HepG2 (cell line): ENCODE data around the gene PPP2R2C. TPM values are rescaled to one million over a fixed set of nuclear protein-coding genes. Genes with fewer than 3 reads are reported as not detected.
A peak's percentile ranks its signal among the peaks of the same experiment; 100 is the strongest.

ENCODE experiments used
- ATAC-seq: fragments of 200-7000 bp; cut with Tn5 transposase; 3 replicates; pipeline ENCODE4 v1.9.1; 2020; ENCODE audit warnings: mild to moderate bottlenecking, moderate library complexity
- BruUV-seq: library from RNA; stranded (reverse); fragments of 400-500 nt; replicated peaks from 2 replicates; lab custom pipeline; 2021; lab: Mats Ljungman, UMichigan
- CTCF ChIA-PET: fragments of 300-600 bp; formaldehyde crosslinking; extraction: SDS; loops from one replicate; lab custom pipeline; 2021; ENCODE audit warnings: low total read pairs, inconsistent platforms, low intra/inter-chr PET ratio; lab: Yijun Ruan, JAX
- POLR2A ChIA-PET: fragments of 350-600 bp; sonication (Branson Sonifier 250); formaldehyde crosslinking; loops from one replicate; lab custom pipeline; 2020; ENCODE audit warnings: antibody characterized with exemption, inconsistent platforms; lab: Yijun Ruan, JAX
- DNase-seq: peaks from one replicate; pipeline ENCODE4 v3.0.0-alpha.2; 2015; ENCODE audit warnings: low spot score
- FAIRE-seq: peaks from 3 replicates; lab custom pipeline; 2011; peaks lifted over from hg19 to GRCh38; lab: Jason Lieb, UNC
- H2AFZ ChIP-seq: one replicate; pipeline ENCODE4 v1.6.1; 2011; ENCODE audit warnings: low read length, inconsistent platforms
- H3K27ac ChIP-seq: fragments of 300-600 bp; 3 replicates; pipeline ENCODE4 v1.8.0; 2011; ENCODE audit warnings: mixed run types, mild to moderate bottlenecking, mixed read lengths, low read length, inconsistent platforms; ENCODE audit not compliant: insufficient read depth; ENCODE audit errors: extremely low read length
- H3K27me3 ChIP-seq, 2 experiments: fragments of 200-600 bp in 1 of 2; 2 replicates in 1 of 2; 3 replicates in 1 of 2; pipeline versions ENCODE4 v1.6.0 to v1.8.0; 2011; ENCODE audit warnings: low read length in 2 of 2, mild to moderate bottlenecking in 2 of 2, moderate library complexity in 2 of 2, inconsistent platforms in 1 of 2; ENCODE audit not compliant: insufficient read depth in 2 of 2, control insufficient read depth in 1 of 2
- H3K36me3 ChIP-seq, 2 experiments: fragments of 200-600 bp in 1 of 2; replicated peaks in 1 of 2; 2 replicates in 1 of 2; 3 replicates in 1 of 2; pipeline versions ENCODE4 v1.5.1 to v1.8.0; 2011; ENCODE audit warnings: low read length in 2 of 2, inconsistent platforms in 1 of 2; ENCODE audit not compliant: insufficient read depth in 2 of 2, control insufficient read depth in 1 of 2
- H3K4me1 ChIP-seq: 2 replicates; pipeline ENCODE4 v1.5.1; 2012; ENCODE audit warnings: low read length, inconsistent platforms; ENCODE audit not compliant: insufficient read depth
- H3K4me2 ChIP-seq: 2 replicates; pipeline ENCODE4 v1.6.0; 2011; ENCODE audit warnings: low read depth, low read length, inconsistent platforms
- H3K4me3 ChIP-seq, 3 experiments: fragments of 200-600 bp in 1 of 3; sonication (generic), shearing (Covaris generic) in 1 of 3; replicated peaks in 1 of 3; 2 replicates each; pipeline ENCODE4 v1.5.1; 2011 to 2016; ENCODE audit warnings: low read length in 3 of 3, inconsistent platforms in 2 of 3, low read depth in 2 of 3, mild to moderate bottlenecking in 2 of 3, control low read depth in 1 of 3, mixed read lengths in 1 of 3; ENCODE audit not compliant: insufficient read depth in 1 of 3
- H3K79me2 ChIP-seq: one replicate; pipeline ENCODE4 v1.6.1; 2011; ENCODE audit warnings: low read length, inconsistent platforms; ENCODE audit not compliant: insufficient read depth
- H3K9ac ChIP-seq: 2 replicates; pipeline ENCODE4 v1.6.0; 2011; ENCODE audit warnings: mild to moderate bottlenecking, low read depth, low read length, inconsistent platforms; ENCODE audit not compliant: insufficient read depth
- H3K9me3 ChIP-seq: 2 replicates; pipeline ENCODE4 v1.5.1; 2012; ENCODE audit warnings: mild to moderate bottlenecking, low read length
- H4K20me1 ChIP-seq: 2 replicates; pipeline ENCODE4 v1.6.0; 2011; ENCODE audit warnings: inconsistent platforms, mild to moderate bottlenecking, low read length, moderate library complexity; ENCODE audit not compliant: insufficient read depth
- ATAD3A ChIP-seq: sonication (generic); formaldehyde crosslinking; IDR thresholded peaks from 2 replicates; pipeline ENCODE4 v1.4.0; 2020; ENCODE audit warnings: missing genetic modification reagents
- ATF7 ChIP-seq, 2 experiments: fragments of 450-650 bp in 1 of 2; sonication (generic) in 1 of 2; formaldehyde crosslinking in 1 of 2; IDR thresholded peaks; 2 replicates each; pipeline versions ENCODE4 v1.4.0 to v1.6.1; 2016 to 2020; ENCODE audit warnings: antibody characterized with exemption in 1 of 2, mild to moderate bottlenecking in 1 of 2, missing genetic modification reagents in 1 of 2
- MBNL3 ChIP-seq: fragments of 250-450 bp; sonication (Bioruptor Pico); conservative IDR thresholded peaks from 2 replicates; pipeline ENCODE4 v1.8.0; 2022; ENCODE audit warnings: mild to moderate bottlenecking, inconsistent platforms
- SIN3B ChIP-seq: fragments of 150-350 bp; IDR thresholded peaks from 2 replicates; pipeline ENCODE4 v1.6.1; 2014; ENCODE audit warnings: low read length
- TEAD3 ChIP-seq: optimal IDR thresholded peaks from 2 replicates; pipeline ENCODE3; 2016; ENCODE audit warnings: borderline replicate concordance
- ZFP37 ChIP-seq: sonication (generic); formaldehyde crosslinking; IDR thresholded peaks from 2 replicates; pipeline ENCODE4 v1.4.0; 2020; ENCODE audit warnings: missing genetic modification reagents, borderline replicate concordance
- ZNF276 ChIP-seq: sonication (generic); formaldehyde crosslinking; IDR thresholded peaks from 2 replicates; pipeline ENCODE4 v1.4.0; 2020; ENCODE audit warnings: mild to moderate bottlenecking, low read depth, missing genetic modification reagents
- ZNF329 ChIP-seq: sonication (generic); formaldehyde crosslinking; IDR thresholded peaks from 2 replicates; pipeline ENCODE4 v1.9.0; 2021; ENCODE audit warnings: low read depth, mild to moderate bottlenecking, missing genetic modification reagents
- ZNF563 ChIP-seq: sonication (generic); formaldehyde crosslinking; IDR thresholded peaks from 2 replicates; pipeline ENCODE4 v1.8.0; 2022; ENCODE audit warnings: mild to moderate bottlenecking, moderate library complexity, missing genetic modification reagents
- WGBS: methylation state at CpG from one replicate; pipeline ENCODE4 v1.1.6; 2017; ENCODE audit warnings: low lambda C conversion rate; 5-methylcytosine and 5-hydroxymethylcytosine counted together
- in situ Hi-C: cut with HindIII; loops from 2 replicates; pipeline ENCODE4 v1.10.0; 2017; ENCODE audit warnings: low pct_unique_long_range_greater_than_20kb; ENCODE audit not compliant: extremely low pct_ligation_motif_present
- intact Hi-C: fragments of 100-400 bp; cut with micrococcal nuclease; formaldehyde crosslinking; loops from one replicate; pipeline ENCODE4 v1.10.0; 2022; ENCODE audit not compliant: unreplicated experiment
- polyA plus RNA-seq, 8 experiments: library from polyadenylated mRNA; depleted of rRNA in 3 of 8; stranded (reverse) in 7 of 8; unstranded in 1 of 8; fragments of >200 nt; fragmentation: Illumina TruSeq in 4 of 8; extraction: Trizol in 4 of 8; gene quantifications; 2 replicates each; pipeline versions ENCODE4 v1.2.1 to v1.2.3, GENCODE V29; 2011 to 2016; ENCODE audit warnings: low read depth in 4 of 8, missing spikeins in 1 of 8, mixed read lengths in 1 of 8; ENCODE audit not compliant: insufficient read depth in 1 of 8
- total RNA-seq, 5 experiments: library from RNA; depleted of rRNA; stranded (reverse); fragments of >200 nt; fragmentation: Illumina TruSeq; extraction: Trizol; gene quantifications; 2 replicates each; pipeline ENCODE4 v1.2.3, GENCODE V29; 2016; ENCODE audit warnings: low read depth in 1 of 5

Gene PPP2R2C
- total and polyA plus RNA-seq, 2 of the 13 experiments (the other 11 are each of a cell fraction or from before 2014, with no cell fraction given) = 0.60 to 8.6 TPM

DNA sequence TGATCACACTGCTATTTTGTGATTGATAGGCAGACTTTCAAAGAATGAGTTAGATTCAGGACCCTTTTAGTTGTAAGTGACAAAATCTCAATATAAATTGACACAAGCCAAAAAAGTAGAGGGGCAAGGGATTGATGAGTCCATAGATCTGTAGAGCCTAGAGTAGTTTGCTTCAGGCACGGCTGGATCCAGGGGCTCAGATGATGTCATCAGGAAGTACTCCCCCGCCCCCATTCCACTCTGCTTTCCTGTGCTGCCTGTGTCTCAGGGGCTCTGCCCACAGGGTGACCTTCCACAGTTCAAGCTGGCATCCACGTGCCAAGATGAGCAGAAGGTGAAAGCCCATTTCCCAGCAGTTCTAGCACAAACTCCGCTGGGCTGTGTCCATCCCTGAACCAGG, 189.1 kb downstream of the PPP2R2C start:
- no peak for DNase-seq
- Histone ChIP-seq H3K27ac (no peak overlapping the region), H3K9me3 (no peaks in the 10 kb centered on the region), H3K36me3 (peaks cover 53 to 89% of the 10 kb centered on the region in 2 experiments), H3K4me1 (peaks cover 16% of the 10 kb centered on the region), H3K27me3 (no peaks in the 10 kb centered on the region), H2AFZ (no peak overlapping the region), H3K4me3 (no peak overlapping the region), H4K20me1 (0 out of 2 replicates have a peak, but pooled peaks cover 4% of the 10 kb centered on the region), H3K79me2 (peaks cover 14% of the 10 kb centered on the region), H3K9ac (no peak overlapping the region)
- intact Hi-C loops (no loop called here), in situ Hi-C loops (no loop called here)
- WGBS = 100% methylated on average over 2 of the region's 4 CpGs
- POLR2A ChIA-PET = no interaction called here
- no peak for ATAC-seq
- BruUV-seq = no TSS peak
- CTCF ChIA-PET = no interaction called here
- TF ChIP-seq ATAD3A (CRISPR knock-in tag) (no peak), ZNF329 (CRISPR knock-in tag) (peak; percentile 98), ZFP37 (CRISPR knock-in tag) (no peak), MBNL3 (CRISPR knock-in tag) (no peak), SIN3B (no peak), ZNF276 (CRISPR knock-in tag) (no peak), ATF7 (IDR thresholded peaks at IDR 0.05) (peak; percentile 64), ATF7 (CRISPR knock-in tag; IDR thresholded peaks at IDR 0.05) (no peak), ZNF563 (CRISPR knock-in tag) (no peak), TEAD3 (no peak)
- TF ChIP-seq, all 625 proteins: peak for 2
- H3K4me2 ChIP-seq = no peak overlapping the region
- no peak for FAIRE-seq
